H1 (cell line): ENCODE results near the gene KIF1B. TPM values are rescaled to one million over a fixed set of nuclear protein-coding genes. Genes with fewer than 3 reads are reported as not detected.

Source experiments
- CTCF ChIA-PET: fragments of 300-600 bp; sonication (Branson Sonifier 250); formaldehyde crosslinking; loops from one replicate; lab custom pipeline; 2021; ENCODE audit not compliant: partially characterized antibody; lab: Charles Lee
- POLR2A ChIA-PET: fragments of 300-600 bp; sonication (Branson Sonifier 250); formaldehyde crosslinking; loops from one replicate; lab custom pipeline; 2021; ENCODE audit warnings: inconsistent platforms; ENCODE audit not compliant: partially characterized antibody; lab: Charles Lee
- DNase-seq, 2 experiments: peaks; one replicate each; pipeline versions ENCODE4 v3.0.0 to v3.0.0-alpha.2; 2010 to 2022; ENCODE audit warnings: low spot score in 2 of 2, low read depth in 1 of 2, mixed read lengths in 1 of 2
- FAIRE-seq: peaks from 2 replicates; lab custom pipeline; 2011; peaks lifted over from hg19 to GRCh38; lab: Jason Lieb, UNC
- H2AFZ ChIP-seq: 2 replicates; pipeline ENCODE4 v1.8.1; 2012; ENCODE audit warnings: low read length, inconsistent platforms
- H2AK5ac ChIP-seq: 2 replicates; pipeline ENCODE4 v1.6.1; 2013; ENCODE audit warnings: low read depth, low read length
- H2BK120ac ChIP-seq: replicated peaks from 2 replicates; pipeline ENCODE3; 2013; ENCODE audit warnings: low read depth, low read length, inconsistent platforms
- H2BK12ac ChIP-seq: 2 replicates; pipeline ENCODE4 v1.6.1; 2013; ENCODE audit warnings: low read depth, low read length
- H2BK15ac ChIP-seq: 2 replicates; pipeline ENCODE4 v1.6.1; 2013; ENCODE audit warnings: low read length
- H2BK20ac ChIP-seq: 2 replicates; pipeline ENCODE4 v1.6.1; 2013; ENCODE audit warnings: low read length
- H2BK5ac ChIP-seq: 2 replicates; pipeline ENCODE4 v1.6.1; 2013; ENCODE audit warnings: low read depth, low read length
- H3K14ac ChIP-seq: 2 replicates; pipeline ENCODE4 v1.6.1; 2013; ENCODE audit warnings: inconsistent platforms; ENCODE audit not compliant: insufficient read length
- H3K18ac ChIP-seq: 2 replicates; pipeline ENCODE4 v1.6.1; 2013; ENCODE audit warnings: low read length; ENCODE audit errors: extremely low read depth
- H3K23ac ChIP-seq: 2 replicates; pipeline ENCODE4 v1.6.1; 2013; ENCODE audit warnings: inconsistent platforms; ENCODE audit not compliant: insufficient read length
- H3K23me2 ChIP-seq: 2 replicates; pipeline ENCODE4 v1.6.1; 2013; ENCODE audit warnings: low read depth, low read length
- H3K27ac ChIP-seq: 2 replicates; pipeline ENCODE4 v1.6.1; 2011; ENCODE audit warnings: low read depth, low read length, inconsistent platforms
- H3K27me3 ChIP-seq, 4 experiments: replicated peaks in 1 of 4; 1 replicate in 1 of 4; 2 replicates in 3 of 4; pipeline versions ENCODE4 v1.6.1 to v1.8.1; 2011 to 2013; ENCODE audit warnings: low read length in 3 of 4, mild to moderate bottlenecking in 3 of 4, inconsistent platforms in 2 of 4, mixed read lengths in 2 of 4, moderate library complexity in 1 of 4; ENCODE audit not compliant: control insufficient read depth in 3 of 4, insufficient read depth in 3 of 4; ENCODE audit errors: extremely low read depth in 1 of 4
- H3K36me3 ChIP-seq, 4 experiments: 2 replicates each; pipeline versions ENCODE4 v1.6.1 to v1.8.1; 2011 to 2013; ENCODE audit warnings: mild to moderate bottlenecking in 4 of 4, low read length in 3 of 4, moderate library complexity in 2 of 4, control low read depth in 1 of 4, inconsistent platforms in 1 of 4; ENCODE audit not compliant: insufficient read depth in 4 of 4, control insufficient read depth in 2 of 4
- H3K4ac ChIP-seq: replicated peaks from 2 replicates; pipeline ENCODE3; 2013; ENCODE audit warnings: low read length, low read depth, mixed read lengths, inconsistent platforms; ENCODE audit not compliant: insufficient read length
- H3K4me1 ChIP-seq, 4 experiments: replicated peaks in 1 of 4; 1 replicate in 1 of 4; 2 replicates in 3 of 4; pipeline versions ENCODE4 v1.6.1 to v1.8.1; 2011 to 2013; ENCODE audit warnings: low read length in 3 of 4, inconsistent platforms in 2 of 4, mixed read lengths in 1 of 4; ENCODE audit not compliant: insufficient read depth in 4 of 4, control insufficient read depth in 3 of 4
- H3K4me2 ChIP-seq, 2 experiments: 2 replicates each; pipeline versions ENCODE4 v1.6.1 to v1.8.1; 2011 to 2013; ENCODE audit warnings: low read depth in 2 of 2, low read length in 2 of 2, control low read depth in 1 of 2, inconsistent platforms in 1 of 2, mild to moderate bottlenecking in 1 of 2; ENCODE audit not compliant: insufficient read depth in 1 of 2
- H3K4me3 ChIP-seq, 4 experiments: fragments of 200-600, 300-600 bp in 1 of 4; sonication (generic), shearing (Covaris generic), sonication (Bioruptor Twin) in 1 of 4; 2 replicates each; pipeline versions ENCODE4 v1.5.1 to v1.8.1; 2011 to 2016; ENCODE audit warnings: low read length in 4 of 4, low read depth in 3 of 4, control low read depth in 2 of 4, inconsistent platforms in 2 of 4, mild to moderate bottlenecking in 2 of 4, mixed read lengths in 1 of 4, moderate library complexity in 1 of 4; ENCODE audit not compliant: insufficient read depth in 2 of 4; ENCODE audit errors: extremely low read depth in 1 of 4
- H3K56ac ChIP-seq: replicated peaks from 2 replicates; pipeline ENCODE3; 2013; ENCODE audit warnings: low read depth, mild to moderate bottlenecking, mixed read lengths, low read length, inconsistent platforms; ENCODE audit not compliant: insufficient read length
- H3K79me1 ChIP-seq: 2 replicates; pipeline ENCODE4 v1.6.1; 2013; ENCODE audit warnings: low read depth, low read length, control low read depth
- H3K79me2 ChIP-seq, 2 experiments: 2 replicates each; pipeline versions ENCODE4 v1.6.1 to v1.8.1; 2012 to 2013; ENCODE audit warnings: low read length in 2 of 2, mild to moderate bottlenecking in 2 of 2, inconsistent platforms in 1 of 2; ENCODE audit not compliant: insufficient read depth in 2 of 2, control insufficient read depth in 1 of 2
- H3K9ac ChIP-seq, 4 experiments: replicated peaks in 1 of 4; 1 replicate in 1 of 4; 2 replicates in 3 of 4; pipeline versions ENCODE4 v1.6.1 to v1.8.1; 2011 to 2013; ENCODE audit warnings: low read depth in 3 of 4, low read length in 3 of 4, control low read depth in 2 of 4, mild to moderate bottlenecking in 2 of 4, moderate library complexity in 2 of 4, inconsistent platforms in 1 of 4; ENCODE audit errors: extremely low read depth in 1 of 4
- H3K9me3 ChIP-seq, 2 experiments: 2 replicates each; pipeline versions ENCODE4 v1.6.1 to v1.8.1; 2012 to 2013; ENCODE audit warnings: mild to moderate bottlenecking in 2 of 2, moderate library complexity in 2 of 2, control low read depth in 1 of 2, inconsistent platforms in 1 of 2, low read depth in 1 of 2, low read length in 1 of 2, mixed read lengths in 1 of 2; ENCODE audit not compliant: insufficient read depth in 2 of 2
- H4K20me1 ChIP-seq, 2 experiments: replicated peaks in 1 of 2; 2 replicates each; pipeline versions ENCODE3 to v1.8.1; 2011 to 2013; ENCODE audit warnings: inconsistent platforms in 2 of 2, low read length in 2 of 2, mild to moderate bottlenecking in 1 of 2; ENCODE audit not compliant: insufficient read depth in 2 of 2, control insufficient read depth in 1 of 2
- H4K5ac ChIP-seq: 2 replicates; pipeline ENCODE4 v1.6.1; 2013; ENCODE audit warnings: low read length, low read depth, mixed read lengths, inconsistent platforms; ENCODE audit not compliant: insufficient read length
- H4K8ac ChIP-seq: 2 replicates; pipeline ENCODE4 v1.8.0; 2013; ENCODE audit warnings: mild to moderate bottlenecking, moderate library complexity, low read length, inconsistent platforms; ENCODE audit not compliant: insufficient read depth; ENCODE audit errors: extremely low read depth
- H4K91ac ChIP-seq: replicated peaks from 2 replicates; pipeline ENCODE3; 2013; ENCODE audit warnings: low read length, mixed read lengths, inconsistent platforms; ENCODE audit not compliant: insufficient read length
- CHD1 ChIP-seq: IDR thresholded peaks from 2 replicates; pipeline ENCODE4 v1.6.1; 2012; ENCODE audit warnings: low read depth, low read length, improper control_type of control experiment
- POLR2AphosphoS5 ChIP-seq: IDR thresholded peaks from 2 replicates; pipeline ENCODE4 v1.6.1; 2011; ENCODE audit warnings: low read depth, low read length
- SIX5 ChIP-seq: IDR thresholded peaks from 2 replicates; pipeline ENCODE4 v1.6.1; 2011; ENCODE audit warnings: mild to moderate bottlenecking, low read depth, low read length
- WGBS, 2 experiments: shearing (Covaris generic) in 1 of 2; methylation state at CpG; one replicate each; pipeline versions ENCODE4 v1.1.6 to v1.1.7; 2013 to 2015; ENCODE audit warnings: low lambda C conversion rate in 2 of 2, mixed read lengths in 2 of 2, inconsistent platforms in 1 of 2, low coverage in 1 of 2, missing lambda C conversion rate in 1 of 2; ENCODE audit not compliant: insufficient replicate concordance in 2 of 2, insufficient coverage in 1 of 2, insufficient read length in 1 of 2; ENCODE audit errors: extremely low coverage in 1 of 2, missing lambda C conversion rate in 1 of 2; 5-methylcytosine and 5-hydroxymethylcytosine counted together
- polyA plus RNA-seq, 7 experiments: library from polyadenylated mRNA; depleted of rRNA in 3 of 7; stranded (reverse) in 5 of 7; unstranded in 2 of 7; fragments of >200 nt in 5 of 7; fragments of 200-250 nt in 2 of 7; gene quantifications; 1 replicate in 5 of 7; 2 replicates in 1 of 7; 4 replicates in 1 of 7; pipeline versions ENCODE4 v1.2.1 to v1.2.3, GENCODE V29; 2011 to 2013; ENCODE audit warnings: missing spikeins in 2 of 7, mixed read lengths in 2 of 7
- total RNA-seq: library from RNA; stranded (reverse); fragmentation: NEBNext Ultra II Directional; extraction: Animal tissue kit (Norgen Biotek cat#: 25700); gene quantifications from 2 replicates; pipeline ENCODE4 v1.2.1, GENCODE V29; 2021
- TF ChIP-seq, protein P1 (sequence below): IDR thresholded peaks from 2 replicates; pipeline ENCODE4 v1.6.1; 2011; ENCODE audit warnings: low read length, improper control_type of control experiment

The KIF1B gene
- total and polyA plus RNA-seq, 2 of the 8 experiments (the other 6 are each of a cell fraction or from before 2014, with no cell fraction given), result 39.1 to 74.2 TPM

DNA sequence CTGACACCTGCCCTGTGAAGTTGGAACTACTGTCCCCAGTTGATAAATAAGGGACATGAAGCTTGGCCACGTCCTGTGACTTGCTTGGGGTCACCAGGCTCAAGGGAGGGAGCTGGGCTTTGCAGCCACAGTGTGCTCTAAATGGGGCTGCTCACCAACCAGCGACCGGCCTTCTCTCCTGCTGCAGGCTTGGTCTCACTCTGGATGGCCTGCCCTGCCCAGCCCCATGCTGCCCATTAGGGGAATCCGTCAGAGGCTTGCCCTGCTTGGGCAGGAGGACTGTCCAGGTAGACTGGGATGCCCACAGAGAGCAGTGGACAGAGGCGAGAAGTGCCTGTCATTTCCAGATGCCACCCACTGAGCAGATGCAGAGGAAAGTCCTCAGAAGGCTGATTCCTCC, 218.6 kb downstream of the KIF1B start:
- Histone ChIP-seq H4K8ac (no peak overlapping the region), H3K4ac (no peak overlapping the region), H2BK120ac (no peak overlapping the region), H2BK20ac (no peak overlapping the region), H3K36me3 (no peaks in the 10 kb centered on the region), H4K91ac (no peak overlapping the region), H3K79me2 (no peaks in the 10 kb centered on the region), H3K14ac (no peak overlapping the region), H3K18ac (no peak overlapping the region), H2BK12ac (no peak overlapping the region), H3K27me3 (no peaks in the 10 kb centered on the region), H3K4me1 (peaks cover 0 to 5% (median under 1%) of the 10 kb centered on the region in 4 experiments; a peak in 4 of 7 replicates), H3K23me2 (peaks cover 9% of the 10 kb centered on the region), H3K9ac (no peak overlapping the region; a peak in 1 of 7 replicates), H3K27ac (no peak overlapping the region), H3K23ac (no peak overlapping the region), H3K4me3 (no peak overlapping the region), H3K56ac (no peak overlapping the region), H2AK5ac (no peak overlapping the region), H4K20me1 (no peaks in the 10 kb centered on the region), H2AFZ (no peak overlapping the region), H4K5ac (no peak overlapping the region), H3K79me1 (no peaks in the 10 kb centered on the region), H2BK15ac (no peak overlapping the region), H3K9me3 (no peaks in the 10 kb centered on the region), H3K4me2 (no peak overlapping the region; a peak in 1 of 4 replicates), H2BK5ac (no peak overlapping the region)
- 78% methylated on average over 5 of the region's 5 CpGs; no CpG with 5 or more reads in 1 of the 2 experiments for WGBS, 2 experiments
- DNase-seq (no peak), FAIRE-seq (no peak)
- POLR2A ChIA-PET, result interaction anchor here (1.0 to 3.7 kb wide), 6 partner anchors 8 to 29 kb away, joined by 3 to 23 read pairs (median 10); partner anchors contain the start of gene PGD
- CTCF ChIA-PET, result interaction anchor here (0.8 to 10.9 kb wide), 16 partner anchors 8 to 801 kb away, joined by 3 to 132 read pairs (median 4); partner anchors contain the start of genes CORT and PGD
- TF ChIP-seq POLR2AphosphoS5 (no peak), CHD1 (no peak), SIX5 (no peak)
- TF ChIP-seq, protein P1, sequence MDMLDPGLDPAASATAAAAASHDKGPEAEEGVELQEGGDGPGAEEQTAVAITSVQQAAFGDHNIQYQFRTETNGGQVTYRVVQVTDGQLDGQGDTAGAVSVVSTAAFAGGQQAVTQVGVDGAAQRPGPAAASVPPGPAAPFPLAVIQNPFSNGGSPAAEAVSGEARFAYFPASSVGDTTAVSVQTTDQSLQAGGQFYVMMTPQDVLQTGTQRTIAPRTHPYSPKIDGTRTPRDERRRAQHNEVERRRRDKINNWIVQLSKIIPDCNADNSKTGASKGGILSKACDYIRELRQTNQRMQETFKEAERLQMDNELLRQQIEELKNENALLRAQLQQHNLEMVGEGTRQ, result no peak
